Mucosa of descending colon (tissue), 3 donors: ENCODE results near the gene CSPG4. TPM values are rescaled to one million over a fixed set of nuclear protein-coding genes. Genes with fewer than 3 reads are reported as not detected.
A peak's percentile ranks its signal among the peaks of the same experiment; 100 is the strongest.
"Not testable (repeated sequence)": the region's sequence is repeated elsewhere in the genome, so short reads cannot be mapped to it uniquely, and the experiment has no call there.

Experiments
- ATAC-seq: fragments of 200-7000 bp; cut with Tn5 transposase; one replicate; pipeline ENCODE4 v1.9.1; 2020; ENCODE audit warnings: mild to moderate bottlenecking, moderate library complexity
- DNase-seq, 3 donors: peaks; one replicate each; pipeline ENCODE4 v3.0.0-alpha.2; 2020
- H3K36me3 ChIP-seq: fragments of 200-600 bp; one replicate; pipeline ENCODE4 v1.8.0; 2021; ENCODE audit warnings: low read depth, mild to moderate bottlenecking
- H3K4me1 ChIP-seq: fragments of 200-600 bp; one replicate; pipeline ENCODE4 v1.8.0; 2021; ENCODE audit warnings: low read depth, mild to moderate bottlenecking
- H3K4me3 ChIP-seq: fragments of 200-600 bp; one replicate; pipeline ENCODE4 v1.8.0; 2021; ENCODE audit warnings: mild to moderate bottlenecking
- H3K9me3 ChIP-seq: fragments of 200-600 bp; one replicate; pipeline ENCODE4 v1.8.0; 2021; ENCODE audit warnings: mild to moderate bottlenecking
- CTCF ChIP-seq: fragments of 200-600 bp; IDR thresholded peaks from one replicate; pipeline ENCODE4 v1.8.0; 2022; ENCODE audit warnings: antibody characterized with exemption, mild to moderate bottlenecking
- intact Hi-C, 2 donors: fragments of 100-400 bp; cut with DNase I in 1 of 2; cut with micrococcal nuclease in 1 of 2; formaldehyde crosslinking; loops; one replicate each; pipeline versions ENCODE4 v1.11.0 to v1.11.1; 2022; cut with DNase I, micrococcal nuclease
- total RNA-seq, 3 donors: library from RNA; stranded (reverse); fragmentation: NEBNext Ultra II Directional in 2 of 3; extraction: Animal tissue kit (Norgen Biotek cat#: 25700) in 2 of 3; gene quantifications; one replicate each; pipeline versions ENCODE4 v1.2.1 to v1.2.4, GENCODE V29; 2021 to 2023
- donor health status: DM: no; HTN: no; CAD: no; lungs with moderate emphysema.
- donor health status: DM: no; HTN: no; CAD: no.
- donor health status: DM: no; HTN: yes; CAD: no.

CSPG4 gene
- total RNA-seq, 3 donors from 2014 or later = 3.0 to 86.8 (median 7.8) TPM

DNA sequence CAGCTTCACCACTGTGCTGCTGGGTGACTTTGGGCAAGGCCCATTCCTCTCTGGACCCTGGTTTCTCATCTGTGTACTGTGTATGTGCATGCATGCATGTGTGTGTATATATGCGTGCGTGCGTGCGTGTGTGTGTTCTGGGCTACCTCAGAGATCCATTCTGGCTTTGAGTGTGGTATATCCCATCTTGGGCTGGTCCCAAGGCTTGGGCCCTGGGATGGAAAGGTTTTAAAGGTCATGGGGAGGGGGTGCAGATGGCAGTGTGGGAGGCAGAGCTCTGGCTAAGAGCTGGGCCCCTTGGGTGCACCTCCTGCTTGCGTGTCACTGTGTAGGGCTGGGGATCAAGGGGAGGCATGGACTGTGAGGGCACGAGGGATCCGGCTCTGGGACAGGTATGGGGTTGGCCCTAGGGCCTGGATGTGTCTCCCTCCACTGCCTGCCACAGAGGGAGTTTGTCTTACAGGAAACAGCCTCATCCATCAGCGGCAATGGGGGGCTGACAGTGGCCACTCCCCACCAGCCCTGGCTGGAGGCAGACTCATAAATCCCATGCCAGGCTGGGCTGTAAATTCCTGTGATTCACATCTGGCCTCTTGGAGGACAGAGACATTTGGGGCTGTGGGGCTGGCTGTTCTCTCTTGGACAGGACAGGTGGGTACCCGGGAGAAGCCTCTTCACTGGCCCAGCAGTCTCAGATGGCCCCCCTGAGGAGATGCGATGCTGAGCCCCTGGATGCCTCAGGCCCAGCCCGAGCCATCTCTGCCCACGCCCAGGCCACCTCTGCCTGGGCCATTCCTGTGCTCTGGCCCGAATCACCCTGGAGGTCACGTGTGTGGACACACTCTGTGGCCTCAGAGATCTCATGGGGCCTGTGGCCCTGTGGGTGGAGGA lies 21.4 kb upstream of the CSPG4 start:
- no peaks in the 10 kb centered on the region for H3K4me1 ChIP-seq
- ATAC-seq = no peak
- TF ChIP-seq CTCF = no peak
- H3K9me3 ChIP-seq = no peaks in the 10 kb centered on the region
- no peak overlapping the region for H3K4me3 ChIP-seq
- DNase-seq = peak in 1 of 3 donors; percentile 19
- no peaks in the 10 kb centered on the region for H3K36me3 ChIP-seq
- intact Hi-C loops = no loop called here

- H3K36me3 ChIP-seq = no peaks in the 10 kb centered on the region
- intact Hi-C loops = no loop called here
- peak; percentile 85 for TF ChIP-seq CTCF
- no peaks in the 10 kb centered on the region for H3K4me1 ChIP-seq
- H3K9me3 ChIP-seq = no peaks in the 10 kb centered on the region
- ATAC-seq = peak; percentile 83
- H3K4me3 ChIP-seq = no peak overlapping the region
- peak in 2 of 3 donors; percentile 79 to 80 for DNase-seq
These were observed 20.3 kb upstream of the CSPG4 start for GRCh38 chr15:75732809-75733451.

DNA sequence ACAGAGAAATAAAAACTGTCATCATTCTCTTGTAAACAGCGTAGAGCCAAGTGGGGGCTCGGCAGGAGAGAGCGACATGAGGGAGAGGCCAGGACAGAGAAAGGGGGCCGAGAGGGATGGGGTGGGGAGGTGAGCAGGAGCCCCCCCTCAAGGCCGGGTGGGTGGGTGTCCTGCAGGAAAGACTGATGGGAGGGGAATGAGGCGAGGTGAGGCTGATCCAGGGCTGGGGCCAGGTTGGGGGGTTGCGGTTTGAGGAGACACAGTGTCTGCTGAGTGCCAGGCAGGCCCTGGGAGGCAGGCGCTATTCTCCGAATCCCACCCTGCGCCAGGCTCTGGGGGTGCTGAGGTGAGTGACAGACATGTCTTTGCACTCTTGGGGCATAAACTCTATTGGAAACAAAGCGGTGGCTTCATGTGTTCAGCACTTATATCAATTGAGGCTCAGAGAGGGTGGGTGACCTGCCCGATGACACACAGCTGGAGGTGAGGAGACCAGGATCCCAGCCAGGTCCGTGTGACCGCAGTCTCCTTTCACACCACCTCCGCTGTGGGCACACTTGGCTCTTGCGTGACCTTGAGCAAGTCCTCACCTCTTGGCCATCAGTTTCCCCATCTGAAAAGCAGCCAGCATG lies 19.6 kb upstream of the CSPG4 start:
- no peak for TF ChIP-seq CTCF
- Histone ChIP-seq H3K9me3 (no peaks in the 10 kb centered on the region), H3K36me3 (no peaks in the 10 kb centered on the region), H3K4me1 (no peaks in the 10 kb centered on the region), H3K4me3 (no peak overlapping the region)
- intact Hi-C loops = no loop called here
- ATAC-seq (no peak), DNase-seq (peak in 2 of 3 donors; percentile 27 to 29)

DNA sequence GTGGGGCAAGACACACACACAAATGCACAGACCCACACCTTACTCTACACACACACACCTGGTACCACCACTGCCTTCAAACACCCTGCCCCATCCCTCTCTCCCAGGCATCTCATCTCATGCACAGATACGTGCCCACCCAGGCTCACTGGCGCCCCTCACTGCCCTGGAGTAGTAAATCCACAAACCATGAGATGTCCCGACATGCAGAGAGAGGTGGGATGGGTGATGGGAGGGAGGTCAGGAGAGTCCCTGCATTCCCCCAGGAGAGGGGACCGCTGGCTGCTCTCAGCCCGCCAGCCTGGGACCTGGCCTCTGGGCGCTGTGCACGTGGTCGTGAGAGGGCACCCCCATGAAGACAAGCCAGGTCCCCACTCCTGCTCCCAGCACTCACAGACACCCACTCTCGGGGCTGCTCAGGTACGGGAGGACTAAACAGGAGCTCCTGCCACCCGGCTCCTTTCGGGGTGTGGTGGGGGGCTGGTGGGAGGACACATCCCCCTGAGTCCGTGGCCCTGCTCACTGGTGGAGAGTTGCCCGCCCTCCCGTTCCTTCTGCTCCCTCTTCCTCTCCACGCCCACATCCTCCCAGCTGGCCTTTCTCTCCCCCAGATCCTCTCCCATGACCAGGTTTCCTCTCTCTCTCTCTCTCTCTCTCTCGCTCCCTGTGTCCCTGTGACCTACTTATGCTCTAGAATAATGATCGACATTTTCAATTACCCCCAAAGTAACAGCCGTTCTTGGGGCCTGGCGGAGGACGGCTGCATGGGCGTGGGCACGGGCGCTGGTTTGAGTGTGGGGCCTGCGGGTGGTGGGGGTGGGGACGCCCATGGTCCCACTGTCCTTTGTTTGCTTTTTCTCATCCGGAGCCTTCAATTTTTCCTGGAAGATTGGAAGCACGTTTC lies 18.9 kb upstream of the CSPG4 start:
- peak in 2 of 3 donors; percentile 33 to 62 for DNase-seq
- Histone ChIP-seq H3K4me3 (no peak overlapping the region), H3K36me3 (no peaks in the 10 kb centered on the region), H3K9me3 (no peaks in the 10 kb centered on the region), H3K4me1 (no peaks in the 10 kb centered on the region)
- intact Hi-C loops = no loop called here
- no peak for TF ChIP-seq CTCF
- peak; percentile 16 for ATAC-seq

GRCh38 chr15:75730376-75731247 lies 18.0 kb upstream of the CSPG4 start:
- H3K4me1 ChIP-seq, H3K9me3 ChIP-seq, H3K36me3 ChIP-seq, ATAC-seq, intact Hi-C loops, H3K4me3 ChIP-seq: not testable (repeated sequence)
- DNase-seq = peak in 2 of 3 donors; percentile 19 to 36
